NCI-H2107 (cell line): Measurements from ENCODE around the gene FCGBP.
"Not testable (repeated sequence)": the region's sequence is repeated elsewhere in the genome, so short reads cannot be mapped to it uniquely, and the experiment has no call there.

Experiments used
- DNase-seq: peaks from one replicate; lab custom pipeline; 2025; lab: John Stamatoyannopoulos, UW

FCGBP gene

GRCh38 chr19:39890755-39891551 lies 43.5 kb downstream of the FCGBP start:
- no peak for DNase-seq

- DNase-seq = not testable (repeated sequence)
Observed at GRCh38 chr19:39889872-39890754, 44.3 kb downstream of the FCGBP start.

- not testable (repeated sequence) for DNase-seq
Observed at GRCh38 chr19:39887456-39887951, 46.9 kb downstream of the FCGBP start.

- DNase-seq = not testable (repeated sequence)
Observed at GRCh38 chr19:39885821-39886554, 48.4 kb downstream of the FCGBP start.

GRCh38 chr19:39884721-39885120 lies 49.7 kb downstream of the FCGBP start:
- DNase-seq = not testable (repeated sequence)
